Measurements from ENCODE around the gene RBMS1.
A peak's percentile ranks its signal among the peaks of the same experiment; 100 is the strongest.

Gene RBMS1

GRCh38 chr2:160513120-160513519 is 19.5 kb upstream of the RBMS1 start:
- no peaks in the 10 kb centered on the region for H3K9me3 Mint-ChIP-seq
- no peak for DNase-seq (ENCODE audit: low spot score in 2 of 2)
- no peak overlapping the region for H3K27ac Mint-ChIP-seq (ENCODE audit: low read depth)
- H3K27me3 Mint-ChIP-seq, result no peaks in the 10 kb centered on the region
- H3K4me3 Mint-ChIP-seq, result no peak overlapping the region
- peaks cover 24% of the 10 kb centered on the region for H3K4me1 Mint-ChIP-seq
- no peak for ATAC-seq (replicated peaks; ENCODE audit: extremely low read depth, poor library complexity, severe bottlenecking)
- no peaks in the 10 kb centered on the region for H3K36me3 Mint-ChIP-seq (ENCODE audit: insufficient read depth)

DNA sequence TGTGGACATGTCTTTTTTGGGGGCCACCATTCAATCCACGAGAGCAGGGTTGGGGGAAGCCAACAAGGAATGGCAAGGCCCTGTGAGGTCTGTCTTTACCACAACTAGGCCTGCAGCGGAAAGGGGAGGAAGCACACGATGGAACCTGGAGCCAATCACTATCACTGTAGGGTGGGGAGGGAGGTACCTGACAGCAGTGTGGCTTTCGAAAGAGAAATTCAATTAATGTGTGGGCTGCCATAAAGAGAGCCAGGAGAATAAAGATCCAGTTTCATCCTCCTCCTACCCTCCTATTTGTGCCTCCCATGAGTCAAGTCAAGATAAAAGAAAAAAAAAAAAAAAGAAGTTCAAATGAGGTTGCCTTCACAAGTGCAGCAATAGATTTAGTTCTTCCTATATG is 18.9 kb upstream of the RBMS1 start:
- no peaks in the 10 kb centered on the region for H3K27me3 Mint-ChIP-seq
- H3K27ac Mint-ChIP-seq (ENCODE audit: low read depth), result no peak overlapping the region
- peaks cover 24% of the 10 kb centered on the region for H3K4me1 Mint-ChIP-seq
- DNase-seq (ENCODE audit: low spot score in 2 of 2) (no peak), ATAC-seq (replicated peaks; ENCODE audit: extremely low read depth, poor library complexity, severe bottlenecking) (no peak)
- no peak overlapping the region for H3K4me3 Mint-ChIP-seq
- H3K9me3 Mint-ChIP-seq, result no peaks in the 10 kb centered on the region
- no peaks in the 10 kb centered on the region for H3K36me3 Mint-ChIP-seq (ENCODE audit: insufficient read depth)

- Mint-ChIP-seq H3K27ac (ENCODE audit: low read depth) (no peak overlapping the region), H3K4me1 (peaks cover 27% of the 10 kb centered on the region), H3K27me3 (no peaks in the 10 kb centered on the region), H3K9me3 (no peaks in the 10 kb centered on the region), H3K4me3 (no peak overlapping the region), H3K36me3 (ENCODE audit: insufficient read depth) (no peaks in the 10 kb centered on the region)
- DNase-seq (ENCODE audit: low spot score in 2 of 2) (no peak), ATAC-seq (replicated peaks; ENCODE audit: extremely low read depth, poor library complexity, severe bottlenecking) (no peak)
These were observed 17.0 kb upstream of the RBMS1 start for GRCh38 chr2:160510617-160511016.

GRCh38 chr2:160509016-160509415 is 15.4 kb upstream of the RBMS1 start:
- Mint-ChIP-seq H3K4me1 (peaks cover 18% of the 10 kb centered on the region), H3K9me3 (no peaks in the 10 kb centered on the region), H3K36me3 (ENCODE audit: insufficient read depth) (no peaks in the 10 kb centered on the region), H3K4me3 (no peak overlapping the region), H3K27ac (ENCODE audit: low read depth) (no peak overlapping the region), H3K27me3 (no peaks in the 10 kb centered on the region)
- no peak for ATAC-seq (replicated peaks; ENCODE audit: extremely low read depth, poor library complexity, severe bottlenecking)
- DNase-seq (ENCODE audit: low spot score in 2 of 2), result no peak

DNA sequence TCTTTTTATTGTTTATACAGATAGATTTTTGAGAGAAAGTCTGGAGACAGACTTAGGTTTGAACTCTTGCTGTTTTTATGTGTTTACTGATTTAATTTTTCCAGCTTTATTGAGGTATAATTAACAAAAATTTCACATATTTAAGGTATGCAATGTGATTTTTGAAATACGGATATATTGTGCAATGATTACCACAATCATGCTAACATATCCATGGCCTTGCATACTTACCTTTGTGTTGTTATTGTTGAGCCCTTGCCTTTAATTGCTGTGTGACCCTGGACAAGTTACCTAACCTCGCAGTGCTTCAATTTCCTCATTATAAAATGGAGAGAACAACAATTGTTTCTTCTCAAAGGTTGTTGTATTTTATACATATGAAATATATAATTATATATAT is 13.9 kb upstream of the RBMS1 start:
- H3K27me3 Mint-ChIP-seq, result no peaks in the 10 kb centered on the region
- H3K9me3 Mint-ChIP-seq, result no peaks in the 10 kb centered on the region
- DNase-seq (ENCODE audit: low spot score in 2 of 2) (no peak), ATAC-seq (replicated peaks; ENCODE audit: extremely low read depth, poor library complexity, severe bottlenecking) (no peak)
- H3K36me3 Mint-ChIP-seq (ENCODE audit: insufficient read depth), result no peaks in the 10 kb centered on the region
- H3K4me1 Mint-ChIP-seq, result peaks cover 18% of the 10 kb centered on the region
- H3K4me3 Mint-ChIP-seq, result no peak overlapping the region
- peak overlapping the region; percentile 71 for H3K27ac Mint-ChIP-seq (ENCODE audit: low read depth)

DNA sequence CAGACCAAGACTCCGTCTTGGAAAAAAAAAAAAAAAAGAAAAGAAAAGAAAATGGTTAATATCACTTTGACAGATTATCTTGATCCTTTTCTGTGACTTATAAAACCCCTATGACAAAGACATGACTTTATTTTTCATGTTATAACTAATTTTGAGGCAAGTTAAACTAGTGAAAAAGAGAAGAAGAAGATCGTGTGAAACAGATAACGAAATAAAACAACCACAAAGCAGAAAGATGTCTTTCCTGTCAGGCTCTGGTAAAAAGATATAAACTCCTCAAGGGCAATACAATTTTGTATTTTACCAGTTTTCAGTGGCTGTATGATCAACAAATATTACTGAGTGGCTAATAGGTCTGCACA is 13.4 kb upstream of the RBMS1 start:
- Mint-ChIP-seq H3K9me3 (no peaks in the 10 kb centered on the region), H3K4me1 (peaks cover 18% of the 10 kb centered on the region), H3K27me3 (no peaks in the 10 kb centered on the region), H3K4me3 (no peak overlapping the region), H3K27ac (ENCODE audit: low read depth) (peak overlapping the region; percentile 71), H3K36me3 (ENCODE audit: insufficient read depth) (peaks cover 1% of the 10 kb centered on the region)
- ATAC-seq (replicated peaks; ENCODE audit: extremely low read depth, poor library complexity, severe bottlenecking), result peak; percentile 54
- no peak for DNase-seq (ENCODE audit: low spot score in 2 of 2)

DNA sequence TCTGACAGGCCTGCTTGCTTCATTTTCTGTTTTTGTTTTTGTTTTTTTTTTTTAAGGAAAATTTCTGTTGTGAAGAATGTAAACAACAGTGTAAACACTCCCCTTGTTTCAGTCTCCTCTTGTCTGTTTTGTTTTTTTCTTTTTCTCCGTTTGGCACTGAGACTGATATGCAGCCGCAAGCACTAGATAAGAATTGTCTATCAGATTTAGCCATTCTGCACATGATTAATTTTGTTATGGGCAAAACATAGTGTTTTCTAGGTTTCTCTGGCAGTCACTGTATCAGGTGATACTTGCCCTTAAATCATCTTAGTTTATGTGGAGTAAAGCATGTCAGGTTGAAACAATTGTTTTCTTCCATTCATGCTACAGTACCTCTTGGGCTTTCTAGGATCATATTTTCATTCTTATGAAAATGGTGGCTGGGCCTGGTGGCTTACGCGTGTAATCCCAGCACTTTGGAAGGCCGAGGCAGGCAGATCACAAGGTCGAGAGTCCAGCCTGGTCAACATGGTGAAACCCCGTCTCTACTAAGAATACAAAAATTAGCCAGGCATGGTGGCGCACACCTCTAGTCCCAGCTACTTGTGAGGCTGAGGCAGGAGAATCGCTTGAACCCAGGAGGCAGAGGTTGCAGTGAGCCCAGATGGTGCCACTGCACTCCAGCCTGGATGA is 12.9 kb upstream of the RBMS1 start:
- no peak overlapping the region for H3K4me3 Mint-ChIP-seq
- ATAC-seq (replicated peaks; ENCODE audit: extremely low read depth, poor library complexity, severe bottlenecking), result no peak
- DNase-seq (ENCODE audit: low spot score in 2 of 2), result no peak
- H3K27me3 Mint-ChIP-seq, result no peaks in the 10 kb centered on the region
- H3K9me3 Mint-ChIP-seq, result no peaks in the 10 kb centered on the region
- peaks cover 1% of the 10 kb centered on the region for H3K36me3 Mint-ChIP-seq (ENCODE audit: insufficient read depth)
- peaks cover 18% of the 10 kb centered on the region for H3K4me1 Mint-ChIP-seq
- peak overlapping the region; percentile 71 for H3K27ac Mint-ChIP-seq (ENCODE audit: low read depth)

- Mint-ChIP-seq H3K27ac (ENCODE audit: low read depth) (no peak overlapping the region), H3K27me3 (no peaks in the 10 kb centered on the region), H3K4me3 (no peak overlapping the region), H3K9me3 (no peaks in the 10 kb centered on the region), H3K4me1 (peaks cover 18% of the 10 kb centered on the region), H3K36me3 (ENCODE audit: insufficient read depth) (peaks cover 1% of the 10 kb centered on the region)
- ATAC-seq (replicated peaks; ENCODE audit: extremely low read depth, poor library complexity, severe bottlenecking) (no peak), DNase-seq (ENCODE audit: low spot score in 2 of 2) (no peak)
These were observed 11.6 kb upstream of the RBMS1 start for GRCh38 chr2:160505256-160505655.

DNA sequence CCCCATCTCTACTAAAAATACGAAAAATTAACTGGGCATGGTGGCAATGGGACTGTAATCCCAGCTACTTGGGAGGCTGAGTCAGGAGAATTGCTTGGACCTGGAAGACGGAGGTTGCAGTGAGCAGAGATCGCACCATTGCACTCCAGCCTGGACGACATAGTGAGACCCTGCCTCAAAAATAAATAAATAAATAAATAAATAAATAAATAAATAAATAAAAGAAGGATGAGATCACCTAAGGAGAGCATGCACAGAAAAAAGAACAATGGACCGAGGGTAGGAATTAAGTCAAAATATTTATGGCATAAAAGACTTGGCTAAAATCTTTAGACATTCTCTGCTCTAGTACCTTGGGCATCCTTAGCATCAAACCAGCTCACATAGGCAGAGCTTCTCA is 8.9 kb upstream of the RBMS1 start:
- H3K9me3 Mint-ChIP-seq, result no peaks in the 10 kb centered on the region
- no peaks in the 10 kb centered on the region for H3K27me3 Mint-ChIP-seq
- H3K27ac Mint-ChIP-seq (ENCODE audit: low read depth), result no peak overlapping the region
- DNase-seq (ENCODE audit: low spot score in 2 of 2), result no peak
- peaks cover 13% of the 10 kb centered on the region for H3K4me1 Mint-ChIP-seq
- H3K4me3 Mint-ChIP-seq, result no peak overlapping the region
- peaks cover 1% of the 10 kb centered on the region for H3K36me3 Mint-ChIP-seq (ENCODE audit: insufficient read depth)
- ATAC-seq (replicated peaks; ENCODE audit: extremely low read depth, poor library complexity, severe bottlenecking), result no peak

DNA sequence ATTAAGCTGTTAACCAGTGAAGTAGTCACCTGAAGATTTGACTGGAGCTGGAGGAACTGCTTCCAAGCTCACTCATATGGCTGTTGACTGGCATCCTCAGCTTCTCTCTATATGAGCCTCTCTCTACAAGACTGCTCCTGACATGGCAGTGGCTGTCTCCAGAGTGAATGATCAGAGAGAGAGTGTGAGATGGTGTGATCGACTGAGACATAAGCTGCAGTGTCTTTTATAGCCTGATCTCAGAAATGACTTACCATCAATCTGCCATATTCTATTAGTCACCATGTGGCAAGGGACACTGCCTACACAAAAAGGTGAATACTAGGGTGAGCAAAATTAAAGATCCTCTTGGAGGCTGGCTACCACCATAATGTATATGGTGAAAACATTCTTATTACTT is 7.8 kb upstream of the RBMS1 start:
- no peak overlapping the region for H3K4me3 Mint-ChIP-seq
- DNase-seq (ENCODE audit: low spot score in 2 of 2), result no peak
- H3K27me3 Mint-ChIP-seq, result no peaks in the 10 kb centered on the region
- no peak overlapping the region for H3K27ac Mint-ChIP-seq (ENCODE audit: low read depth)
- ATAC-seq (replicated peaks; ENCODE audit: extremely low read depth, poor library complexity, severe bottlenecking), result no peak
- H3K4me1 Mint-ChIP-seq, result peaks cover 4% of the 10 kb centered on the region
- peaks cover 1% of the 10 kb centered on the region for H3K36me3 Mint-ChIP-seq (ENCODE audit: insufficient read depth)
- no peaks in the 10 kb centered on the region for H3K9me3 Mint-ChIP-seq

DNA sequence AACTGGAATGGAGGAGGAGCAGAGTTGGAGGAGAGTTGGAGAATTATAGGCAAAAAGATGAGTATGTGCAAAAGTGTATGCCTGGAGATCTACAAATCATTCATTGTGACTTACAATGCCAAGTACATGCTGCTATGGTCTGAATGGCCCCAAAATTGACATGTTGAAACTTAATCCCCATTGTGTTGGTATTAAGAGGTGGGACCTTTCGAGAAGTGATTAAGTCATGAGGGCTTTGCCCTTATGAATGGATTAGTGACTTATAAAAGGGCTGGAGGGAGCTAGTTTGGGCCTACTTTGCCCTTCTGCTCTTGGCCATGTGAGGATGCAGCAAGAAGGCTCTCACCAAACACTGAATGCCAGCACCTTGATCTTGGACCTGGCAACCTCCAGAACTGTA is 6.3 kb upstream of the RBMS1 start:
- Mint-ChIP-seq H3K9me3 (no peaks in the 10 kb centered on the region), H3K27me3 (no peaks in the 10 kb centered on the region), H3K27ac (ENCODE audit: low read depth) (no peak overlapping the region), H3K4me1 (no peaks in the 10 kb centered on the region), H3K4me3 (no peak overlapping the region), H3K36me3 (ENCODE audit: insufficient read depth) (peaks cover 3% of the 10 kb centered on the region)
- DNase-seq (ENCODE audit: low spot score in 2 of 2), result no peak
- ATAC-seq (replicated peaks; ENCODE audit: extremely low read depth, poor library complexity, severe bottlenecking), result no peak

GRCh38 chr2:160498137-160498536 is 4.5 kb upstream of the RBMS1 start:
- ATAC-seq (replicated peaks; ENCODE audit: extremely low read depth, poor library complexity, severe bottlenecking) (no peak), DNase-seq (ENCODE audit: low spot score in 2 of 2) (no peak)
- peaks cover 6% of the 10 kb centered on the region for H3K36me3 Mint-ChIP-seq (ENCODE audit: insufficient read depth)
- H3K4me1 Mint-ChIP-seq, result no peaks in the 10 kb centered on the region
- no peak overlapping the region for H3K4me3 Mint-ChIP-seq
- H3K27ac Mint-ChIP-seq (ENCODE audit: low read depth), result no peak overlapping the region
- no peaks in the 10 kb centered on the region for H3K9me3 Mint-ChIP-seq
- H3K27me3 Mint-ChIP-seq, result no peaks in the 10 kb centered on the region

DNA sequence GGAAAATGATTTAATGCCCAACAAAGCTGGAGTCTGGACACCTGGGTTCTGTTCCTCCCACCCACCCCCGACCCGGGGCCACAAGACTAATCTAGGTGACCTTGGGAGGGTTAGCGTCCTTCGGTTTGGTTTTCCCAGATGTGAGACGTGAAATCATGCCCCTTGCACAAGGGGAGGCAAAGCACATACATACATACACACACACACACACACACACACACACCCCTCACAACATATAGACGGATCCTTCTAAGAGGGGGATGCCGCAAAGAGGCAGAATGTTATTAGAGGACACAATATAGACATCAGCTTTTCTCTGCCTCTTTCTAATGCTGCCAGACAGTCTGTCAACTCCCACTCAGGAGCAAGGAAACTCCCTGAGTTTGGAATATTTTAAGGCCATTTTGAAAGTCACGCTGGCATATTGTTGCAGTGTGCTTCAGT is 616 bp upstream of the RBMS1 start:
- ATAC-seq (replicated peaks; ENCODE audit: extremely low read depth, poor library complexity, severe bottlenecking) (no peak), DNase-seq (ENCODE audit: low spot score in 2 of 2) (no peak)
- Mint-ChIP-seq H3K4me1 (peaks cover 11% of the 10 kb centered on the region), H3K4me3 (peak overlapping the region; percentile 94), H3K27ac (ENCODE audit: low read depth) (no peak overlapping the region), H3K9me3 (no peaks in the 10 kb centered on the region), H3K27me3 (no peaks in the 10 kb centered on the region), H3K36me3 (ENCODE audit: insufficient read depth) (peaks cover 4% of the 10 kb centered on the region)

All from central memory CD8-positive, alpha-beta T cell (primary cell).